ENCODE results near the gene ZNF362. TPM values are rescaled to one million over a fixed set of nuclear protein-coding genes. Genes with fewer than 3 reads are reported as not detected.

The ZNF362 gene
- total and polyA plus RNA-seq, 2 of the 13 experiments (the other 11 are each of a cell fraction or from before 2014, with no cell fraction given) = 8.3 to 14.2 TPM

GRCh38 chr1:33258788-33259274, 2.5 kb downstream of the ZNF362 start (continued):
- TF ChIP-seq, protein P1, sequence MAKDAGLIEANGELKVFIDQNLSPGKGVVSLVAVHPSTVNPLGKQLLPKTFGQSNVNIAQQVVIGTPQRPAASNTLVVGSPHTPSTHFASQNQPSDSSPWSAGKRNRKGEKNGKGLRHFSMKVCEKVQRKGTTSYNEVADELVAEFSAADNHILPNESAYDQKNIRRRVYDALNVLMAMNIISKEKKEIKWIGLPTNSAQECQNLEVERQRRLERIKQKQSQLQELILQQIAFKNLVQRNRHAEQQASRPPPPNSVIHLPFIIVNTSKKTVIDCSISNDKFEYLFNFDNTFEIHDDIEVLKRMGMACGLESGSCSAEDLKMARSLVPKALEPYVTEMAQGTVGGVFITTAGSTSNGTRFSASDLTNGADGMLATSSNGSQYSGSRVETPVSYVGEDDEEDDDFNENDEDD (CRISPR knock-in tag; IDR thresholded peaks at IDR 0.05; ENCODE audit: borderline replicate concordance) = no peak
- TF ChIP-seq ATM (IDR thresholded peaks at IDR 0.05; ENCODE audit: borderline replicate concordance) (no peak), ZNF263 (CRISPR knock-in tag; IDR thresholded peaks at IDR 0.05) (no peak), ATF7 (IDR thresholded peaks at IDR 0.05) (no peak), ATF7 (CRISPR knock-in tag; IDR thresholded peaks at IDR 0.05) (no peak), SYNCRIP (IDR thresholded peaks at IDR 0.05; ENCODE audit: insufficient read depth, low read depth, low read length) (no peak), ZSCAN5A (CRISPR knock-in tag; IDR thresholded peaks at IDR 0.05; ENCODE audit: borderline replicate concordance) (no peak), ZNF878 (CRISPR knock-in tag; IDR thresholded peaks at IDR 0.05) (peak; percentile 35; the same call in 1 of the 2 replicates), ZNF207 (IDR thresholded peaks at IDR 0.05; ENCODE audit: borderline replicate concordance) (no peak), ZMAT3 (CRISPR knock-in tag; conservative IDR thresholded peaks at IDR 0.05) (no peak), ZNF570 (CRISPR knock-in tag; IDR thresholded peaks at IDR 0.05; ENCODE audit: borderline replicate concordance) (no peak), ZNF670 (CRISPR knock-in tag; IDR thresholded peaks at IDR 0.05; ENCODE audit: borderline replicate concordance) (no peak), ZNF660 (CRISPR knock-in tag; IDR thresholded peaks at IDR 0.05; ENCODE audit: borderline replicate concordance, low read depth) (no peak), ZNF225 (CRISPR knock-in tag; IDR thresholded peaks at IDR 0.05) (no peak), ZNF234 (CRISPR knock-in tag; conservative IDR thresholded peaks at IDR 0.05) (no peak), ZNF205 (CRISPR knock-in tag; IDR thresholded peaks at IDR 0.05) (0 out of 2 replicates have a peak, but pooled peaks have one; percentile 17), ZNF562 (CRISPR knock-in tag; IDR thresholded peaks at IDR 0.05; ENCODE audit: borderline replicate concordance) (no peak), ZNF687 (CRISPR knock-in tag; IDR thresholded peaks at IDR 0.05) (no peak)
- TF ChIP-seq, protein P2, sequence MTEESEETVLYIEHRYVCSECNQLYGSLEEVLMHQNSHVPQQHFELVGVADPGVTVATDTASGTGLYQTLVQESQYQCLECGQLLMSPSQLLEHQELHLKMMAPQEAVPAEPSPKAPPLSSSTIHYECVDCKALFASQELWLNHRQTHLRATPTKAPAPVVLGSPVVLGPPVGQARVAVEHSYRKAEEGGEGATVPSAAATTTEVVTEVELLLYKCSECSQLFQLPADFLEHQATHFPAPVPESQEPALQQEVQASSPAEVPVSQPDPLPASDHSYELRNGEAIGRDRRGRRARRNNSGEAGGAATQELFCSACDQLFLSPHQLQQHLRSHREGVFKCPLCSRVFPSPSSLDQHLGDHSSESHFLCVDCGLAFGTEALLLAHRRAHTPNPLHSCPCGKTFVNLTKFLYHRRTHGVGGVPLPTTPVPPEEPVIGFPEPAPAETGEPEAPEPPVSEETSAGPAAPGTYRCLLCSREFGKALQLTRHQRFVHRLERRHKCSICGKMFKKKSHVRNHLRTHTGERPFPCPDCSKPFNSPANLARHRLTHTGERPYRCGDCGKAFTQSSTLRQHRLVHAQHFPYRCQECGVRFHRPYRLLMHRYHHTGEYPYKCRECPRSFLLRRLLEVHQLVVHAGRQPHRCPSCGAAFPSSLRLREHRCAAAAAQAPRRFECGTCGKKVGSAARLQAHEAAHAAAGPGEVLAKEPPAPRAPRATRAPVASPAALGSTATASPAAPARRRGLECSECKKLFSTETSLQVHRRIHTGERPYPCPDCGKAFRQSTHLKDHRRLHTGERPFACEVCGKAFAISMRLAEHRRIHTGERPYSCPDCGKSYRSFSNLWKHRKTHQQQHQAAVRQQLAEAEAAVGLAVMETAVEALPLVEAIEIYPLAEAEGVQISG (CRISPR knock-in tag; IDR thresholded peaks at IDR 0.05) = peak; percentile 57
- TF ChIP-seq, protein P3, sequence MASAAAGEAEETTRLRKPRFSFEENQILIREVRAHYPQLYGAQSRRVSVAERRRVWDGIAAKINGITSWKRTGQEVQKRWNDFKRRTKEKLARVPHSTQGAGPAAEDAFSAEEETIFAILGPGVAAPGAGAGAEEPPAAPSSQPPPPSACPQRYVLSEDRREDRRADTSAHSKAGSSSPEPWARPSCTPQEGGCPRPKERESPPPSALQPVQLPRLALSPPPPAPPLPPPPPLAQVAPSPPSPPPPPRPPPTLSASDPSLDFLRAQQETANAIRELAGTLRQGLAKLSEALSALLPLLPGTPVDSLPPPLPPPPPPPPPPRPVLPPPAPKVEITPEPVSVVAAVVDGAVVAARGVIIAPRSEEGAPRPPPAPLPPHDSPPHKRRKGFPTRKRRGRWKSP (CRISPR knock-in tag; IDR thresholded peaks at IDR 0.05) = 0 out of 2 replicates have a peak, but pooled peaks have one; percentile 43

All from HepG2 (cell line).